Upper lobe of left lung (tissue), 4 donors: ENCODE data around the gene UGT2A2.

Source experiments
- POLR2AphosphoS5 ChIP-seq, 2 donors: sonication (generic); formaldehyde crosslinking; IDR thresholded peaks; one replicate each; pipeline ENCODE4 v1.5.1; 2017; ENCODE audit warnings: antibody characterized with exemption in 2 of 2
- TF ChIP-seq, protein P1 (sequence below), 6 experiments: fragments of 450-650 bp in 4 of 6; fragments of 200-600 bp in 2 of 6; sonication (generic) in 2 of 6; IDR thresholded peaks; one replicate each; pipeline ENCODE4 v1.5.1; 2016 to 2019; ENCODE audit warnings: antibody characterized with exemption in 6 of 6

DNA sequence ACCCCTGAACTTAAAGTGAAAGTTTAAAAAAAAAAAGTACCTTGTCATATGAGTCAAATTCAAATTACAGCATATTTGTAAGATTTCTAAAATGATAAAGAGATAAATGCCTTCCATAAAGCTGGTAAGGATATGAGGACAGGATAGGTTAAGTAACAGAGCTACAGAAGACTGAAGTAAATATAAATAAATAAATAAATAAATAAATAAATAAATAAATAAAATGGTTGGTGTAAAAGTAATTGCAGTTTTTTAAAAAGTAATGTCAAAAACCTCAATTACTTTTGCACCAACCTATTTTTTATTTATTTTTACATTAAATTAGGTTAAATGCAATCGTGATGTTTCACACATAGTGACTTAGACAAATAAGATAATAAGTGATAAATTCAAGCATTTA is 62.2 kb downstream of the UGT2A2 start:
- TF ChIP-seq, protein P1, sequence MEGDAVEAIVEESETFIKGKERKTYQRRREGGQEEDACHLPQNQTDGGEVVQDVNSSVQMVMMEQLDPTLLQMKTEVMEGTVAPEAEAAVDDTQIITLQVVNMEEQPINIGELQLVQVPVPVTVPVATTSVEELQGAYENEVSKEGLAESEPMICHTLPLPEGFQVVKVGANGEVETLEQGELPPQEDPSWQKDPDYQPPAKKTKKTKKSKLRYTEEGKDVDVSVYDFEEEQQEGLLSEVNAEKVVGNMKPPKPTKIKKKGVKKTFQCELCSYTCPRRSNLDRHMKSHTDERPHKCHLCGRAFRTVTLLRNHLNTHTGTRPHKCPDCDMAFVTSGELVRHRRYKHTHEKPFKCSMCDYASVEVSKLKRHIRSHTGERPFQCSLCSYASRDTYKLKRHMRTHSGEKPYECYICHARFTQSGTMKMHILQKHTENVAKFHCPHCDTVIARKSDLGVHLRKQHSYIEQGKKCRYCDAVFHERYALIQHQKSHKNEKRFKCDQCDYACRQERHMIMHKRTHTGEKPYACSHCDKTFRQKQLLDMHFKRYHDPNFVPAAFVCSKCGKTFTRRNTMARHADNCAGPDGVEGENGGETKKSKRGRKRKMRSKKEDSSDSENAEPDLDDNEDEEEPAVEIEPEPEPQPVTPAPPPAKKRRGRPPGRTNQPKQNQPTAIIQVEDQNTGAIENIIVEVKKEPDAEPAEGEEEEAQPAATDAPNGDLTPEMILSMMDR (IDR thresholded peaks at IDR 0.05): no peak
- no peak for TF ChIP-seq POLR2AphosphoS5 (IDR thresholded peaks at IDR 0.05)
